Measurements from ENCODE around the gene RNF135. TPM values are rescaled to one million over a fixed set of nuclear protein-coding genes. Genes with fewer than 3 reads are reported as not detected.
"Not testable (repeated sequence)": the region's sequence is repeated elsewhere in the genome, so short reads cannot be mapped to it uniquely, and the experiment has no call there.

Gene RNF135
- total and polyA plus RNA-seq, 8 donors: 15.0 to 38.5 (median 16.3) TPM

DNA sequence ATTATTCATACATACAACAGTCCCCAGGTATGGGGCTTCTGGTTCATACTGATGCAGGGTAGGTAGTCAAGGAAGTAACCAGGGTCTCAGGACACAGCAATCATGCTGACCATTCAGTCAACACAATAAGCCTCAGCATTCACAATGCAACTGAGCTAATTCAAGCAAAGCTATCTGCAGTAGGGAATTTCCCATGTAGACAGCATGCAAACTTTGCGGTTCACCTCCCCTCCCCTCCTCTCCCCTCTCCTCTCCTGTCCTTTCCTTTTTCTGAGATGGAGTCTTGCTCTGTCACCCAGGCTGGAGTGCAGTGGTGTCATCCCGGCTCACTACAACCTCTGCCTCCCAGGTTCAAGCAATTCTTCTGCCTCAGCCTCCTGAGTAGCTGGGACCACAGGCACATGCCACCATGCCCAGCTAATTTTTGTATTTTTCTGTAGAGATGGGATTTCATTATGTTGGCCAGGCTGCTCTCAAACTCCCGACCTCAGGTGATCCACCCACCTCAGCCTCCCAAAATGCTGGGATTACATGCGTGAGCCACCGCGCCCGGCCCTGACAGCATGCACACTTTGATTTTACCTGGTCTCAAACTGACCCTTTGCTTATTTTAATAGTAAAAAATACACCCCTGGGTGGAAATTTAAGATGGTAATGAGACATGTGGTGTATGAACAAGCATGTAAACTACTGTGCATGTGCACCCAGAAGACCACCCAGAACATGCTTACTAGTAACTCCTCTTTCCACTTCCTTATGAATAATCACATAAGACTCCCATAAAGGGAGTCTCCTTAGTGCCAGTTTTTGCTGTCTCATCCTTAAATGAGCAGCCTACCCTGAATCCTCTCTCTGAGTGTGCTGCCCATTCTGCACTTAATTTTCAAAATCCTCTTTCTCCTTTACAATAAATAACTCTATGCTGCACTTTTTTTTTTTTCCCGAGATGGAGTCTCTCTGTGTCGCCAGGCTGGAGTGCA lies 9.3 kb upstream of the RNF135 start:
- H3K27ac ChIP-seq: peak overlapping the region in 1 of 2 donors; percentile 88
- no peaks in the 10 kb centered on the region for H3K9me3 ChIP-seq
- intact Hi-C loops (cut with DNase I): no loop called here
- DNase-seq: no peak
- TF ChIP-seq, protein P1, sequence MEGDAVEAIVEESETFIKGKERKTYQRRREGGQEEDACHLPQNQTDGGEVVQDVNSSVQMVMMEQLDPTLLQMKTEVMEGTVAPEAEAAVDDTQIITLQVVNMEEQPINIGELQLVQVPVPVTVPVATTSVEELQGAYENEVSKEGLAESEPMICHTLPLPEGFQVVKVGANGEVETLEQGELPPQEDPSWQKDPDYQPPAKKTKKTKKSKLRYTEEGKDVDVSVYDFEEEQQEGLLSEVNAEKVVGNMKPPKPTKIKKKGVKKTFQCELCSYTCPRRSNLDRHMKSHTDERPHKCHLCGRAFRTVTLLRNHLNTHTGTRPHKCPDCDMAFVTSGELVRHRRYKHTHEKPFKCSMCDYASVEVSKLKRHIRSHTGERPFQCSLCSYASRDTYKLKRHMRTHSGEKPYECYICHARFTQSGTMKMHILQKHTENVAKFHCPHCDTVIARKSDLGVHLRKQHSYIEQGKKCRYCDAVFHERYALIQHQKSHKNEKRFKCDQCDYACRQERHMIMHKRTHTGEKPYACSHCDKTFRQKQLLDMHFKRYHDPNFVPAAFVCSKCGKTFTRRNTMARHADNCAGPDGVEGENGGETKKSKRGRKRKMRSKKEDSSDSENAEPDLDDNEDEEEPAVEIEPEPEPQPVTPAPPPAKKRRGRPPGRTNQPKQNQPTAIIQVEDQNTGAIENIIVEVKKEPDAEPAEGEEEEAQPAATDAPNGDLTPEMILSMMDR (IDR thresholded peaks at IDR 0.05): no peak
- no peak overlapping the region for H3K4me3 ChIP-seq
- peaks cover 0 to 11% of the 10 kb centered on the region in 2 donors for H3K36me3 ChIP-seq
- H3K27me3 ChIP-seq: no peaks in the 10 kb centered on the region
- peaks cover 4 to 62% of the 10 kb centered on the region in 2 donors for H3K4me1 ChIP-seq
- peak; percentile 38 for ATAC-seq

DNA sequence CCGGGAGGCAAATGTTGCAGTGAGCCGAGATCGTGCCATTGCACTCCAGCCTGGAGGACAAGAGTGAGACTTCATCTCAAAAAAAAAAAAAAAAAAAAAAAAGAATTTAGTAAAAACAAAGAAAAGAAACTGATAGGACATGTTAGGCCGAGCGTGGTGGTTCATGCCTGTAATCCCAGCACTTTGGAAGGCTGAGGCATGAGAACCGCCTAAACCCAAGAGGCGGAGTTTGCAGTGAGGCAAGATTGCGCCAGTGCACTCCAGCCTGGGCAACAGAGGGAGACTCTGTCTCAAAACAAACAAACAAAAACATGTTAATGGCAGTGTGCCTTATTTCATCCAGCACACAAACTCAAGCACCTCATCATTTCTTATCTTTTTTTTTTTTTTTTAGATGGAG lies 6.5 kb upstream of the RNF135 start:
- intact Hi-C loops (cut with DNase I); DNase-seq: not testable (repeated sequence)

DNA sequence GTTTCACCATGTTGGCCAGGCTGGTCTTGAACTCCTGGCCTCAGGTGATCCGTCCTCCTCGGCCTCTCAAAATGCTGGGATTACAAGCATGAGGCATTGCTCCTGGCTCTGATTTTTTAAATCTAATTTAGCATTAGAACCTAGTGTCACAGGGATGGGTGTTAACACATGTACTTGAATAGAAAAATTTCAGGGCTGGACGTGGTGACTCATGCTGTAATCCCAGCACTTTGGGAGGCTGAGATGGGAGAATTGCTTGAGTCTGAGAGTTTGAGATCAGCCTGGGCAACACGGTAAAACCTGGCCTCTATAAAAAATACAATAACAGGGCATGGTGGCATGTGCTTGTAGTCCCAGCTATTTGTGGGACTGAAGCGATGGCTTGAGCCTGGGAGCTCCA lies 6.0 kb upstream of the RNF135 start:
- intact Hi-C loops (cut with DNase I): no loop called here
- Histone ChIP-seq H3K4me3 (no peak overlapping the region), H3K4me1 (peaks cover 0 to 40% of the 10 kb centered on the region in 2 donors), H3K27ac (peak overlapping the region in 1 of 2 donors; percentile 13), H3K9me3 (no peaks in the 10 kb centered on the region), H3K27me3 (no peaks in the 10 kb centered on the region), H3K36me3 (no peaks in the 10 kb centered on the region)
- TF ChIP-seq, protein P1 (IDR thresholded peaks at IDR 0.05): no peak
- no peak for DNase-seq
- ATAC-seq: no peak

More for the DNA sequence above, 6.5 kb upstream of the RNF135 start:
- H3K27ac ChIP-seq, H3K36me3 ChIP-seq, H3K27me3 ChIP-seq, H3K4me3 ChIP-seq, H3K9me3 ChIP-seq, ATAC-seq: not testable (repeated sequence)
- H3K4me1 ChIP-seq: peaks cover 0 to 40% of the 10 kb centered on the region in 2 donors

DNA sequence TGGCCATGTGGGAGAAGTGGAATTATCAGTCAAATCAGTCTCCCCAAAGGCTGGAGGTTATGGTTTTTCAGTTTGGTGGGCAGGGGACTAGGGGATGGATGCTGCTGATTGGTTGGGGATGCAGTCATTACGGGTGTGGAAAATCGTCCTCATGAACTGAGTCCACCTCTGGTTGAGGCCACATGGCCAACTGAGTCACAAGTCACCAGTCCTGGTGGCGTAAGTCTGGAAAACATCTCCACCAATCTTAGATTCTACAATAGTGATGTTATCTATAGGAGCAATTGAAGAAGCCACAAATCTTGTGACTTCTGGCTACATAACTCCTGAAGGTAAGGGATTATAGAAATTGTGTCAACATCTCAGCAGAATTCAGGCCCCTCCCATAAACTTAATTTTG lies 5.2 kb upstream of the RNF135 start:
- Histone ChIP-seq H3K4me3 (no peak overlapping the region), H3K27ac (no peak overlapping the region), H3K9me3 (no peaks in the 10 kb centered on the region), H3K4me1 (peaks cover 0 to 38% of the 10 kb centered on the region in 2 donors), H3K36me3 (no peaks in the 10 kb centered on the region), H3K27me3 (no peaks in the 10 kb centered on the region)
- TF ChIP-seq, protein P1 (IDR thresholded peaks at IDR 0.05): no peak
- ATAC-seq (no peak), DNase-seq (no peak)
- intact Hi-C loops (cut with DNase I): no loop called here

DNA sequence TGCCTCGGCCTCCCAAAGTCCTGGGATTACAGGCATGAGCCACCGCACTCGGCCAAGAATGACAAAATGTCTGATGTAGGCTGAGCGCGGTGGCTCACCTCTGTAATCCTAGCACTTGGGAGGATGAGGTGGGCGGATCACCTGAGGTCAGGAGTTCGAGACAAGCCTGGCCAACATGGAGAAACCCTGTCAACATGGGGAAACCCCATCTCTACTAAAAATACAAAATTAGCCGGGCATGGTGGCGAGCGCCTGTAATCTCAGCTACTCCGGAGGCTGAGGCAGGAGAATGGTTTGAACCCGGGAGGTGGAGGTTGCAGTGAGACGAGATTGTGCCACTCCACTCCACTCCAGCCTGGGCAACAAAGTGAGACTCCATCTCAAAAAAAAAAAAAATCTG lies 2.9 kb upstream of the RNF135 start:
- intact Hi-C loops (cut with DNase I); H3K36me3 ChIP-seq; H3K27me3 ChIP-seq; DNase-seq; H3K9me3 ChIP-seq; ATAC-seq: not testable (repeated sequence)
- peak overlapping the region in 1 of 2 donors; percentile 17 for H3K4me3 ChIP-seq
- H3K4me1 ChIP-seq: peaks cover 0 to 36% of the 10 kb centered on the region in 2 donors
- peak overlapping the region; percentile 39 to 98 for H3K27ac ChIP-seq

Data from left lung (tissue), 10 donors.